ENCODE data around the gene RFX3.

The RFX3 gene

GRCh38 chr9:3191715-3192114, 334.1 kb downstream of the RFX3 start:
- DNase-seq = no peak

GRCh38 chr9:3189113-3189861, 336.5 kb downstream of the RFX3 start:
- no peak for DNase-seq

- DNase-seq = no peak
Measured at GRCh38 chr9:3186751-3187150, 339.1 kb downstream of the RFX3 start.

GRCh38 chr9:3181049-3181953, 344.5 kb downstream of the RFX3 start:
- DNase-seq = peak; percentile 61 to 70

GRCh38 chr9:3180696-3181048, 345.1 kb downstream of the RFX3 start:
- no peak for DNase-seq

- DNase-seq = no peak
Measured at GRCh38 chr9:3179711-3180110, 346.1 kb downstream of the RFX3 start.

GRCh38 chr9:3177936-3178335, 347.9 kb downstream of the RFX3 start:
- no peak for DNase-seq

- no peak for DNase-seq
Measured at GRCh38 chr9:3177146-3177761, 348.5 kb downstream of the RFX3 start.

GRCh38 chr9:3173374-3173773, 352.4 kb downstream of the RFX3 start:
- DNase-seq = no peak

- no peak for DNase-seq
Measured at GRCh38 chr9:3170819-3171218, 355.0 kb downstream of the RFX3 start.
